ENCODE measurements around the gene SH2D7.

The SH2D7 gene

DNA sequence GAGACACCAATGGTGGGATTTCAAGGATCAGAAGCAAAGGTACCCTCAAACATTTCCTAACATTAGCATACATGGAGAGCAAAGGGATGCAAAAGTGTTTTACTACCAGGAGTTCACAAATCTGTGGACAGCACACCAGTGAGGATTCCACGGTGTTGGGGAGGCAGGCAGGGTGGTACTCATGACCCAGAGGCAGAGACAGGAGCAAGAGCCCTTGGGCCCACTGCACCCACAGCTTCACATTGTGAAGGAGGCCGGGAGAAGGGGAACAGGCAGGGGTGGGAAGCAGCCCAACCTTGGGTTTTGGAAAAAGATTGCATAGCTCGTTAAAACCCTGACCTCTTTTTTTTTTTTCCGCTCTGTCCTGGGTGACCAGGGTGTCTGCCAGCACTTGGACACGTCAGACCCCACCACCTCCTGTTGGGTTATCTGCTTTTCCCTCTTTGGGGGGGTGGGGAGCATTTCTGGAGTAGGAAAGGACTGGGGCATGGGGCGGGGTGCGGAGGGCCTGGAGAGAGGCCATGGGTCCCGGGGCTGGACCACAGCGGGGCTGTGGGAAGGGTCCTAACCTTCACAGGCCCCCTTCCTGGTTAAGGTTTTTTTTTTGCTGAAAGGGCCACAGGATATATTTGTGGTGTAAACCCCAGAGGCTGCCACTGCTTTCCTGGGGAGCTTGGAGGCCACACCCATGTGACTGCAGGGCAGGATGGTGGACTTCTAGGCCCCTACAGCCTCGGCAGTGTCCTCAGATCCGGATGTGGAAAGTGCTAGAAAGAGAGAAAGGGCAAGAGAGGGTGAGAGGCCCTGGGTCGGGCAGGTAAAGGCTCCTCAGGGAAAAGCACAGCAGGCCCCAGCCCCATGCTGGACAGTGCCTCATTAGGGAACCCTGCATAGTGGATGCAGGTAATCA, 12.5 kb downstream of the SH2D7 start:
- peak; percentile 29 for DNase-seq

DNA sequence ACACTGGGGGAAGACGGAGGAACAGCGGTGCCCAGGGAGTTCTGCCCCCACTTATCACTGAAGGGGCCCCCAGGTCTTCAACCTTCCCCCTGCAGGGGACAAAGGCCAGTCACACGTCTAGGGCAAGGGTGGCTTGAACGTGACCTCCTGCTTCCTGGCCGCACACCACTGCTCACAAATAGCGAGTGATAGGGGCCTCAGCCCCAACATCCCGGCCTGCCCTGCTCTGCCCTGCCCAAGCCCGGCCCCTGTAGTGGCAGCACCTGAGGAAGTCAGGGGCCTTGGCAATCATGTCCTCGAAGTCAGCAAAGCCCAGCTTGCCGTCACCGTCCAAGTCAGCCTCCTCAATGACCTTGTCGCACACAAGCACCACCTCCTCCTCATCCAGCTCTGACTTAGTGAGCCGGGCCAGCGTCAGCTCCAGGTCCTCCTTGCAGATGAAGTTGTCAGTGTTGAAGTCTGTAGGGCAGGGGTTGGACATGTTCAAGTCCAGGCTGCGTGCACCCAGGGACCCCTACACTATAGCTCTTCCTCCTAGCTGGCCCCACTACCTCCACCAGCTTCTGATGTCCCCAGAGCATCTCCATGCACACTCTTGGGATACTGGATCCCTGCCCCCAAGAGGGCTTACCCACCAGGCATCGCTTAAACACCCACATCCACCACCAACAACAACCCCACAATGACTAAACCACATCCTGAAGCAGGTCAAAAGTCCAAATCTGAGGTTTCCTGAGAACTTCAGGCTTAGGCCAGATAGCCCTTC, 13.3 kb downstream of the SH2D7 start:
- peak; percentile 43 for DNase-seq

DNA sequence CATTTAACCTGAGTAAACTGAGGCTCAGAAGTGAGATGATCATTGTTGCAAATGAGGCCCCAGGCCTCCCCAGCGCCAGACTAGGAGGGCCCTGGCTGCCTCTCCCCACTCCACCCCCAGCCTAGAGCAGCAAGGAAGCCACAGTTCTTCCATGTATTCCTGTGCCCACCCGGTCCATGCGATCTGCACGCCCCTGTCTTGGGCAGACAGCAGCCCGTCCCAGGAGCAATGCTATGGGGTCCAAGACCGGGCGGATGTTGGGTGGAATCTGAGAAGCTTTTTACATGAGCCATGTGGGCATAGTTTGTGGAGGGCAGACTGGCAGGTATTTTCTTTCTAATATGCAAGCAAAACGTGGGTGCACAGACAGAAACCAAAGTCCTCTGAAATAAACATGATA, 15.1 kb downstream of the SH2D7 start:
- no peak for DNase-seq

DNA sequence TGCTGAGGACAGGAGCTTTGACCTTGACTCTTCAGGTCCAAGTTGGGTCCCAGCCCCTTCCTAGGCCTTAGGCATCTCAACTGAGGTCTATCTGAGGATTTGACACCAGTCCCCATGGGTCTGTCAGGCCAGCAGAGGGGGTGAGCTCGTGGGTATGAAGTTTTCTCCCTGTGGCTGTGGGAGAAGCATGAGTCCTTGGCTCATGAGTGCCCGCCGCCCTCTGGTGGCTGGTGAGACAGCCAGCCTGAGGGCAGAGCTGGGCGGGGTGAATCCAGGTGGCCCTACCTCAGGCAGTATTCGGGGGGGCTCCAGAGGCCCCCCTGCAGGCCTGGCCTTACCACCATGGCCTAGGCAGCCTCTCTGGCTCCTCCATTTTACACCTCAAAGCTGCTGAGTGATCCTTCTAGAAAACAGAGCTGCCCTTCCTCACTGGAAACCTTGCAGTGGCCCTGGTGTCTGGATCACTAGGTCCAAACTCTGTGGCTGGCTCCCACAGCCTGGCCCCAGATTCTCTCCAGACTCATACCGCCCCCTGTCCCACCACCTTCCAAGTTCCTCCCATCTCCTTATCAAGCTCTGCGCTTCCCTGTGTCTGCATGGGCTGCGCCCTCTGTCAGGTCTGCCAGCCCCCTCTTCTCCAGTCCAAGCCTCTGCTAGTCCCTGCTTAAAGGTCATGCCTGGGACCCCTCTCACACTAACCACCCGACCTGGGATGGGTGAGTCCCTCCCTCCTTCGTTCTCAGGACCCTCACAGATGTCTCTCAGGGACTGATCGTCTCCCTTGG, 16.1 kb downstream of the SH2D7 start:
- peak; percentile 88 for DNase-seq

DNA sequence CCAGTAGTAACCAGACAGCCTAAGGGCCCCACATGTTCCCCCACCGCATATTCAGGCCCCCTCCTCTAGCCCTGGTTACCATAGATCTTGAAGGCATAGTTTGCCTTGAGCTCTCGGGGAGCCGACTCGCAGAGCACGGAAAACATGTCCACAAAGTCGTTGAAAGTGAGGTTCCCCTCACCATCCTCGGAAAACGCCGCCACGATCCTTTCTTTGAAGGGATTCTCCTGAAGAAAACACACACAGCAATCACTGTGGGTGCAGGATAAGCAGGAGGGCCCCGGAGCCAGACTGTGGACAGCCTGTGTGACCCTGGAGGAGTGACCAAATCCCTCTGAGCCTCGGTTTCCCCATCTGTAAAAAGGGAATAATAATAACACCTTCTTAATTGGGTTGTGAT, 16.8 kb downstream of the SH2D7 start:
- no peak for DNase-seq

DNA sequence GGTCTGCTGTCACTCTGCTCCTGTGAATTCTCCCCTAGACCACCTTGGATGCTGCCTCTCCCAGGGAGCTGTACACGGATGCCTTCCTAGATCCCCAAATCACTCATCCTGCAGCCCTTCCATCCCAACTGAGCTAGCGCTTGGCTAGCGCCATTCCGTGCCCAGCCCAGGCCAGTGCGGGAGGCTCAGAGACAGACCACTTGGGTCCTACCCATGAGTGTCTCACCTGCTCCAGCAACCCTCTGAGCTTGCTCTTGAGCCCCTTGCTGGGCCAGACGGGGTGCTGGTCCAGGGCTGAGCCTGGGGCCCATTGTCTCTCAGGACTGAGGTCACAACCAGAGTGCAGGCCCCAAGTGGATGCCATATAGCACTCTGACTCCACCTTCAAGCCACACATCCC, 17.7 kb downstream of the SH2D7 start:
- DNase-seq, result no peak

DNA sequence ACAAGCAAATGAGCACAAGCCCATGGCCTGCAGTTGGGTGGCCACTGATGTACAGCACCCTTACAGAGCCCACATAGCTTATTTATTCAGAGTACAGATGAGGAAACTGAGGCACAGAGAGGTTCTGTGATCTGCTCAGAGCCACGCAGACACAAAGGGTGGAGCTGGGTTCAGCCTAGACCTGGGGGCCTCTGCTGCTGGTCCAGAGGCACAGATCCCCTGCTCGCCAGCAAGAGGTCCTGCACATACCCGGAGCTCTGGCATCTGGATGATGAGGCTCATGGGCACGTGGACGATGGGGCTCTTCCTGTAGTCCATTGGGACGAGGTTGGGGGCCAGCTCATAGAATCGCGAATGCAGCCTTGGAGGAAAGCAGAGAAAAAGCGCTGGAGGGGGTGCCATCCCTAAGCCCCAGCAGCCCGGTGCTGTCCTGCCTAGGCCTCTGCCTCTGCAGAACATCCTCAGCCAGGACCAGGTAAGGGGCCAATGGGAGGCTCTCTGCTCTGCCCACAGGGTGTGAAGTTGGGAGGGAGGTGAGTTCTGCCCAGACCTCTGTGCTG, 18.6 kb downstream of the SH2D7 start:
- DNase-seq, result no peak

DNA sequence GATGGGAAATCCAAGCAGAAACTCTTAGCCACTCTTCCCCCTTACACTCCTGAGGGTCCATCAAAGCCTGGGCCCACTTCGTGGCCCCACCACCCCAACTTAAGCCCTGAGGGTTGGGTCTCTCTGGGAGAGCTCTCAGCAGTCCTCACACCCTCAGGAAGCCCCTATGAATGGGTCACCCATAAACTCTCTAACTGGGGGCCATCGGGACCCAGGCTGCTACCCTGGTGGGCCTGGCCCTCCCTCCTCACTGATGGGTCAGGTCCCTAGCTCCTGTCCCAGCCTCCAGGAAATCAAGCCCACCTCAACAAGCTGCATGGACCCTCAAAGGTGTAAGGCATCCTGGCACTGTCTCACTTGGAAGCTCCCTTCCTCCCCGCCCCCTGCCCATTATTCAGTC, 19.4 kb downstream of the SH2D7 start:
- DNase-seq, result no peak

DNA sequence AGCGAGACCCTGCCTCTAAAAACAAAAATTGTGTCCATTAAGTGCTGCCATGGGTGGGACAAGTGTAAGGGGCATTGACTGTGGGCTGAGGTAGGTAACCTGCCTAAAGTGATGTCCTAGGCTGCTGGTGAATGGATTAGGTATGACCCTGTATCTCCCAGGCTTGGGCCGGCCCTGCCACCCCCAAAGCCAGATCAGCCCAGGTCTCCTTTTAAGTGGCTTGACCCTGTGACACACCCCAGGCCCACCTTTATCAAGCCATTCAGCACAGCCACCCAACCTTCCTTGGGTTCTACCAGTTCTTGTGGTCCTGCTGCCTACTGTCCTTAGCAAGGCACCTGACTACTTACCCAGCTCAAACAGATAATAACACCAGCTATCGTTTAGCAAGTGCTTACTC, 20.2 kb downstream of the SH2D7 start:
- DNase-seq, result no peak

DNA sequence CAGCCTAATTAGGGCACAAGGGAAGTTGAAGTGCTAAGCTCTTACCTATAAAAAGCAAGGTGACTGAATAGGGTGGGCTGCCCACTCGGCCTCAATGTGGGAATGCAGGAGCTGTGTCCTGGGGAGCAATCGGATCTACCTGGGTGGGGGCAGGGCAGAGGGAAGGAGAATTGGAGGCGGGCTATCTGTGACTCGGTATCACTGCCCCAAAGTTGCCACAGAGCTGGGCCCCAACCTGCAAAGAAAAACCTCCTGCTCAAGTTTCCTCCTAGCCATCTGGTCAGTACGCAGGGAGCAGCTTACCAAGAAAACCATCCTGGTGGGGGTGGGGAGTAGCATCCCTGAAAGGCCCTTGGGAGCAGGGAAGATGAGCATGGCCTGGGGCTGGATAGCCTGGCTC, 28.2 kb downstream of the SH2D7 start:
- DNase-seq, result no peak

DNA sequence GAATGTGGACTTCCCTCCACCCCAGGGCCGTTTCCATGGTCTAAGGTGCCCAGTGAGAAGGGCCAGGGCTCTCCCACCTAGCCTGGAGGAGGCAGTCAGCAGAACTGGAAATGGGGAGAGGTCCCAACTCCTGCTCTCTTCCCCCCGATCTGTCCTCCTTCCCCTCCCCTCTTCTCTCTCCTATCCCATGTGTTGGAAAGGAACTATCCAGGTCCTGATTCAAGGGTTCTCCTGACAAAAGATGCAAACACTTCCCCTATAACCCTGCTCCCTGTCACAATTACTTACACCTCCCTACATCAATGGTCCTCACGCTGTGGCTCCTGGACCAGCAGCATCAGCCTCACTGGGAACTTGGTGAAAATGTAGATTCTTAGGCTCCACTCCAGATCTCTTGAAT, 32.9 kb downstream of the SH2D7 start:
- no peak for DNase-seq

DNA sequence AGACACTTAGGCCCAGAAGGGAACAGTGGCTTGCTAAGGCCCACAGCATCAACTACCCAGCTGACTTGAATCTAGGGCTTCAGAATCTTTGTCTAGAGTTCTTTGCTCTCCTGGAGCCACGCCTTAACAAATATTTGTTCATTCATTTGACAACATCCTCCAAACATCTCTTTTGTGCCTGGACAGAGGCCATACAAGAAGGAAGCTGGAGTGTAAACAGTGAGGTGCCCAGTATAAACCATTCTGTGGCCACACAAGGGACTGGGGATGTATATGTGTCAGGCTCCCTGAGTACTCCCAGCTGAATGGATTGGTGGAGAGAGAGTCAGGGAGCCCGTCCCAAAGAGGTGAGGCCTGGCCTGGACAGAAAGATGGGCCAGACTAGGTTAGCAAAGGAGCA, 35.5 kb downstream of the SH2D7 start:
- DNase-seq, result no peak

DNA sequence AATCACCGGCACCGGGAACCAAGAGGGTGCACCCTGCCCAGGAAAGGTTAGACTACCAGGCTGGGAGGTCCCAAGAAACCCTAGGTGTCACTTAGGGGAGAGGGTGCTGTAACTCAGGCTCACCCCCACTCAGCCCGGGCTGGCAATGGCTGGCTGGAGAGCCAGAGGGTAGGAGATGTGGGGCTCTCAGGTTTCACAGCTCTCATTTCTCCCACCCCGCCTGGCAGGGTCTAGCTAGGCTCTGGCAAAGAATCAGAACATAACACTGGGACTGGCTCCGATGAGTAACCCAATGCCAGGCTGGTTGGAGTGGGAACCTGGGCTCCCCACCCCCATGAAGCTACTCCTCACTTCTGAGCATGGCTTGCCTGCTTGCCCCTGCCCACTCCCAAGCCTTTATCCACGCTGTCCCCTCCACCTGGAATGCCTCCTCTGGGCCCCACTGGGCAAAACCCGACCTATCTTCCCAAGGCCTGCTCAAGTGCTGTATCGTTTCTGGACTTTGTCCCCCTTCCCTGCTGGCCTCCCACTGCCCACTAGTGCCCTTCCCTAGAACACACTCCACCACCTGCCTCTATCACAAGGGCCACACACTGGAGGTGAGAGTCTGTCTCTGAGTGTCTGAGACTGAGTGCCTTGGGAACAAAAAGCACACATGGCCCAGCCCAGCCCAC, 36.9 kb downstream of the SH2D7 start:
- DNase-seq, result no peak

DNA sequence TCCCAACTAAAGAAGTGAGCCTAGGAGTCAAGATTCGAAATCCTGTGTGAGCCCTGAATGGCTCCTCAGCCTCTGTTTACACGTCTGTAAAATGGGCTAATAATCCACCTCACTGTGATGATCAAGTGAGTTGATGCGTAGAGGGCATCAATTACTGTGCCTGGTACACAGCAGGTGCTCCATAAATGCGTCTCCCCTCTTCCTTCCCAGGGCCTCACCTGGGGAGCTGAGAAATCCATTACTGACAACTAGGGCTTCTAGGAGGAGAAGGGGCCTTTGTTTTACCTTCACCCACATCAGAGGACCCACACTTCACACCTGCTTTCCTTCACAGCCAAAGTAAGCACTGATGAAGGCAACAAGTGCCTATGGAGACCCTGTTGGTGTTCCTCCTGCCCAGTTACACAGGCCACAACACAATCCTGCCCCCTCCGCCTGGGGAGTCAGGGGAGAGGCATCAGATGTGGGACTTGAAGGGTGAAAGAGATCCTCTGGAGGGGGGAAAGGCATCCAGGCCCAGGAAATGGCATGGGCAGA, 37.5 kb downstream of the SH2D7 start:
- DNase-seq, result no peak

DNA sequence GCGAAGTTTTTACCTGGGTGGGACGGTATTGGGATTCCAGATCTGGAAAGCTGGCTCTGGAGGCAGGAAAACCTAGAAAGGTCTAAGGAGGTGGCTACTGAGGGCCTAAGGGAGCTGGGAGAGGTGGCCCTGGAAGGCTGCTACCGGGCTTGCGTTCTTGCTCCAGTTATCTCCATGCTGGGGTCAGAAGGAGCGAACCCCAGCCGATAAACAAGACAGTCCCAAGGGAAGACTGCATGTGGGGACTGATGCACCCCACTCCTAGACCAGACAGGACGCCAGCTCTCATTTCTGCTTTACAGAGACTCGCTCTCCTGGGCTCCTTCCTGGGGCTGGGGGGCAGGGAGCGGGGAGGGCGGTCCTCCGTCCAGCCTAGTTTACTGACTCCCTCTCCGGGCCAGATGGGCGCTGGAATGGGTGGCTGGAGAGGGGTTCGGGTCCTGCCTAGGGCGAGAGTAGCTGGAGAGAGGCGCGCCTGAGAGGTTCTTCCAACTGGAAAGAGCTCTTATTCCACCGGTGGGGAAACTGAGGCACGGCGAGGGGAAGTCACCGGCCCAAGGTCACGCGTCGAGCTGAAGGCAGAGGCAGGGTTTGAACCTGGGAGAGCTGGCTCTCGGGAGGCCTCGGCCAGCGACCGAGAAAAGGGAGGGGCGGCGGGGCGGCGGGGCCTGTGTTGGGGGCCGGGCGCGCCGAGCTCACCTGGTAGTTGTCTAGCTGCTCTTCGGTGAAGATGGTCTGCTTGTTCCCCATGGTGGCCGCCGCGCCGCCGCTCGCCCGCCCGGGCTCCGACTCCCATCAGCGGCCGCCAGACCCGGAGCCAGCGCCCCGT, 38.3 kb downstream of the SH2D7 start:
- DNase-seq, result no peak

DNA sequence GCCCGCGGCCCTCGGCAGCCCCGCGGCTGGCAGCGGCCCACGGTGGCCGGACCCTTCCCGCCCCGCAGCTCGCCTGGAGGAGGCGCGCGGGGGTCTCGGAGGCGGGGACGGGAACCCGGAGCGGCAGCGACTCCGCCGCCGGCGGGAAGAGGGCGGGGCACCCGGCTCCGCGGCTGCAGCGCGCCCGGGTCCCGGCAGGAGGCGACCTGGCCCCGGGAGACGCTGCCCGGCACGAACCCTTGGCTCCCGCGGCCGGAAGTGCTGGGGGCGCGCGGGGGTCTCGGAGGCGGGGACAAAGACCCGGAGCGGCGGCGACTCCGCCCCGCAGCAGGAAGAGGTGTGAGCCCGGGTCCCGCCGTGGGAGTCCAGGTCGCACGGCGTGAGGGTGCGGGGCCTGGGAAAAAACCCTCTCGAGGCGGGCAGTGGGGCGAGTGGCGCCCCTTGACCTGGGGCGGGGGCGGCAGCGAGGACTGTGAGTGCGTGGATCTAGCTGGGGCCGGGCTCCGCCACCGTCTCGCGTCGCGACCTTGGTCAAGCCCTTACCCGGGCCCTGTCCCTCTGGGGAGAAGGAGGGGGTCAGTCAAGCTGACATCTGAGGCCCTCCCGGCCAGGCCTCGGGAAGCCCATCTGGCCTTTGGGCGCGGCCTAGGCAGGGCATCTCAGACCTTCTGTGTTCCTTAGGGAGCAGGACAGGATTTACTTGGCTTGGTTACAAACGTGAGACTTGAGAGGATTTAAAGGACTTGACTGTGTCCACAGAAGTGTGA, 39.1 kb downstream of the SH2D7 start, which contains the start of gene CIB2:
Gene CIB2 (minus strand): TSS at position 151 of the 767 bp plus-strand sequence. CDS start 230 bp downstream, outside the sequence.
- DNase-seq, result peak; percentile 70

DNA sequence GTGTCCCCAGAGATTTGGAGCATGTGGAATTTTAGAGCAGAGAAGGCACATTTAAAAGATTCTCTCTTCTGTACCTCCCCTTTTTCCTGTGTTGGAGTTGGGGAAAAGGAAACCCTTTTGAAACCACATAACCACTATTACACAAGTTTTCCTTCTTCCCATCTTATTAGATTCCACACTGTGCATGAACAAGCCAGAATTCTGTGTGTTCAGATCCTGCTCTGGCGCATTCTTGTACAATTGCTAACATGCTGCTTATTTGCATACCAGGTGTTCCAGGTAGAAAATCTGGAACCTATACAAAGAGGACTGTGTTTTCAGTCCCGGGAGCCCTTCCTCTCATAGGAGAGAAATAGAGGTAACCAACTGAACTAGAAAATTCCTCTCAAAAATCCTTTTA, 41.4 kb downstream of the SH2D7 start:
- DNase-seq, result no peak

DNA sequence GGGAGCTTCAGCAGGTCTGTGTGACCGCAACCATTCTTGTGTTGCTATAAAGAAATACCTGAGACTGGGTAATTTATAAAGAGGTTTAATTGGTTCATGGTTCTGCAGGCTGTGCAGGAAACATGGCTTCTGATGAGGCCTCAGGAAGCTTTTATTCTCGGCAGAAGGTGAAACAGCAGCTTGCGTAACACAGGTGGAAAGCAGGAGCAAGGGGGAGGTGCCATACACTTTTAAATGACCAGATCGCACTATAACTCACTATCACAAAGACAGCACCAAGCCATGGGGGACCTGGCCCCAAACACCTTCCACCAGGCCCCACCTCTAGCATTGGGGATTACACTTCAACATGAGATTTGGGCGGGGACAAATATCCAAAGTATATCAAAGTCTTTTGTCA, 47.2 kb downstream of the SH2D7 start:
- DNase-seq, result no peak

DNA sequence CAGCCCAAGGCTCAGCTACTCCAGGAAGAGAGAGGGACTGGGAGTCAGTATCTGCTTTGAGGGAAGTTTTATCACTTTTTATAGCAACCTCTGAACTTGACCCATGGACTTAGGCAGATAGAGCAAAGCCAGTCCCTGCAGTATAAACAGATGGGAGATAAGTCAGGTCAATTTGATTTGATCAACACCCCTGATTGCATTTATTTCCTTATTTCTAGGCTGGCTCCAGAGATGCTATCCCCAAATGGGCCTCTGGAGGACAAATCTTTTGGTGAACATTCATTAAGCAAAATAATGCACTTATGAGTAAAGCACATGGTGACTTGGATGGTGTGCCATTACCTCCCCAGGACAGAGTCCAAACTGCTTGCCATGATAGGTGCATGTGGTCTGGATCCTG, 47.9 kb downstream of the SH2D7 start:
- no peak for DNase-seq

DNA sequence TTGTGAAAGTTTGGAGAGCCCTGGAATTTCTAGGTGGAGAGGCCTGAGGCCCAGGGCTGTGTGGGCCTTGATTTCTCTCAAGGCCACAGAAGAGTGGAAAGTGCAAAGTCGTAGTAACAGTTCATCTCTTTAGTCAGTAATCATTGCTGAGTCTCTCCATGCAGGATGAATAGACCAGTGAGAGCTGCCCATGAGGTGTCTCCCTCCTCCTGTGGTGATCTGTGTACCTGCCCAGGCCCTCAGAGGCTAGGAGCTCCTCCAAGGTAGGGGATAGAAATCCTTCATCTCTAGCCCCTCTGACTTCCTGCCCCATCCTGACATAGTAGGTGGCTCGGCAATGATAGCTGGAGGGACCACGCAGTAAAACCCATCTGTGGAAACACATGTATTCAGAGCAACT, 50.0 kb downstream of the SH2D7 start:
- no peak for DNase-seq

Data from activated CD4-positive, alpha-beta T cell treated with anti-CD3 and anti-CD28 coated beads, Interleukin-2, amount 50 U/mL, for 16 hours (primary cell).